ENCODE data around the gene BFAR.
"Not testable (repeated sequence)": the region's sequence is repeated elsewhere in the genome, so short reads cannot be mapped to it uniquely, and the experiment has no call there.

Gene BFAR

DNA sequence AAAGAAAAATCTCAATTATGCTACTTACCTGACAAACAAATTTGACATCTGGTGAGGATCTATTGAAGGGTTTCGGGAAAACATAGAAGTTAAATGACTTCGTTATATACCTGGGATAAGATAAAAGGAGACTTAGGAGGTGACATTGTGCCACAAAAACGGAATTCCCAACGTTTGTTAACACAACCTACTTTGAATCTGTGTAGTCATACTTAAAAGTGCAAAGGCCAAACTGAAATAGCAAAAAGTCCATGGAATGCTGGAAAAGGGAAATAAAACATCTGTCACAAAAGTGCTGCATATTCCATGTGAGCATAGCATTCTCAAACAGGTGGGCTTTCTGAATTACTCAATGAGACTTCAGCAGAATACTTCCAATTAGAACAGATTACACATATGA is 5.7 kb upstream of the BFAR start:
- TF ChIP-seq, protein P1, sequence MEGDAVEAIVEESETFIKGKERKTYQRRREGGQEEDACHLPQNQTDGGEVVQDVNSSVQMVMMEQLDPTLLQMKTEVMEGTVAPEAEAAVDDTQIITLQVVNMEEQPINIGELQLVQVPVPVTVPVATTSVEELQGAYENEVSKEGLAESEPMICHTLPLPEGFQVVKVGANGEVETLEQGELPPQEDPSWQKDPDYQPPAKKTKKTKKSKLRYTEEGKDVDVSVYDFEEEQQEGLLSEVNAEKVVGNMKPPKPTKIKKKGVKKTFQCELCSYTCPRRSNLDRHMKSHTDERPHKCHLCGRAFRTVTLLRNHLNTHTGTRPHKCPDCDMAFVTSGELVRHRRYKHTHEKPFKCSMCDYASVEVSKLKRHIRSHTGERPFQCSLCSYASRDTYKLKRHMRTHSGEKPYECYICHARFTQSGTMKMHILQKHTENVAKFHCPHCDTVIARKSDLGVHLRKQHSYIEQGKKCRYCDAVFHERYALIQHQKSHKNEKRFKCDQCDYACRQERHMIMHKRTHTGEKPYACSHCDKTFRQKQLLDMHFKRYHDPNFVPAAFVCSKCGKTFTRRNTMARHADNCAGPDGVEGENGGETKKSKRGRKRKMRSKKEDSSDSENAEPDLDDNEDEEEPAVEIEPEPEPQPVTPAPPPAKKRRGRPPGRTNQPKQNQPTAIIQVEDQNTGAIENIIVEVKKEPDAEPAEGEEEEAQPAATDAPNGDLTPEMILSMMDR (IDR thresholded peaks at IDR 0.05; ENCODE audit: low read depth, low read length, missing control alignments), result no peak
- DNase-seq (ENCODE audit: extremely low read depth, low read depth), result no peak
- no peak overlapping the region for H3K4me3 ChIP-seq (replicated peaks; ENCODE audit: low read depth, low read length)

DNA sequence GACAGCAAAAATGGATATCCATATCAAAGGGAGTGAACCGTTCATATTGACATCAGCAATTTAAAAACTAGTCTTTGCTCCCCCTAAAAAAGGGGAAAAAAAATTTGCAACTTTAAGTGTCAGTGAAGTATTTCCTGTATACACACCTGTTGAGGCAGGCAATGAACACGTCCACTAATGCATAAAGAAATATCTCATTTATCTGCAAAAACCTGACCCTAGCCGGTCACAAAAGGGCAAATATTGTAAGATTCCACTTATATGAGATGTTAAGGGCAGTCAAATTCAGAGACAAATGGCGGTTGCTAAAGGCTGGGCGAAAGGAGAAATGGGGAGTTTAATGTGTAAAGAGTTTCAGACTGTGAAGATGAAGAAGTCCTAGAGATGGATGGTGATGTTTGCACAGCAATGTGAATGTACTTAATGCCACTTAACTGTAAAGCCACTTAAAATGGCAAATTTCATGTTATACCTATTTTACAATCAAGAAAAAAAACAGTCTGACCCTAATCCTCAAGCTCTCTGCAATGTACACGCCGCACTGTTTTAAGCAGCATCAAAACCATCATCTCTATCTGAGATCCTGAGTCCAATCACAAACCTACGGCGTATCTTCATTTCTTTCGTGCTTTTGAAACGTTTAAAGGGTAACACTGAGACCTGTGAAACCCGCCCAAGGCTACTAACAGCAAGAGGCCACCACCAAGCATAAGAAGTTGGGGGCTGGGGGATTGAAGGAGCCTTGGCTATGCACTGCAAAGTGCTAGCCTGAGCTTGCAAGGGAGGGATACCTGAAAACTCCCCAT is 3.7 kb upstream of the BFAR start:
- DNase-seq (ENCODE audit: extremely low read depth, low read depth), result no peak
- peak overlapping the region; percentile 68 for H3K4me3 ChIP-seq (replicated peaks; ENCODE audit: low read depth, low read length)
- TF ChIP-seq, protein P1 (IDR thresholded peaks at IDR 0.05; ENCODE audit: low read depth, low read length, missing control alignments), result no peak

DNA sequence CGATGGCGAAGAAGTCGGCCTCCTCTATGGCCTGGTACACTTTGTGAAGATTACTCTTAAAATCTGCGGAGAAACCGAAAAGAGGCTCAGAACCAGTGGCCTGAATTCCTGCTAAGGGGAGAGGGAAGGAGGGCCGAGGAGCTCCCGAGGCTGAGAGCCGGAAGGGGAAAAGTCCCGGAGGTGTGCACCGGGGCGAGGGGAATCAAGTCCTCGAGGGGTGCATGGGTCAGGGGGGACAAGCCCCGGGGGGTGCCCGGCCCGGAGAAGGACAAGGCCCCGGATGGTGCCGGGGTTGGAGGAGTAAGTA is 3.2 kb upstream of the BFAR start:
- DNase-seq (ENCODE audit: extremely low read depth, low read depth), result no peak
- TF ChIP-seq, protein P1 (IDR thresholded peaks at IDR 0.05; ENCODE audit: low read depth, low read length, missing control alignments), result no peak

DNA sequence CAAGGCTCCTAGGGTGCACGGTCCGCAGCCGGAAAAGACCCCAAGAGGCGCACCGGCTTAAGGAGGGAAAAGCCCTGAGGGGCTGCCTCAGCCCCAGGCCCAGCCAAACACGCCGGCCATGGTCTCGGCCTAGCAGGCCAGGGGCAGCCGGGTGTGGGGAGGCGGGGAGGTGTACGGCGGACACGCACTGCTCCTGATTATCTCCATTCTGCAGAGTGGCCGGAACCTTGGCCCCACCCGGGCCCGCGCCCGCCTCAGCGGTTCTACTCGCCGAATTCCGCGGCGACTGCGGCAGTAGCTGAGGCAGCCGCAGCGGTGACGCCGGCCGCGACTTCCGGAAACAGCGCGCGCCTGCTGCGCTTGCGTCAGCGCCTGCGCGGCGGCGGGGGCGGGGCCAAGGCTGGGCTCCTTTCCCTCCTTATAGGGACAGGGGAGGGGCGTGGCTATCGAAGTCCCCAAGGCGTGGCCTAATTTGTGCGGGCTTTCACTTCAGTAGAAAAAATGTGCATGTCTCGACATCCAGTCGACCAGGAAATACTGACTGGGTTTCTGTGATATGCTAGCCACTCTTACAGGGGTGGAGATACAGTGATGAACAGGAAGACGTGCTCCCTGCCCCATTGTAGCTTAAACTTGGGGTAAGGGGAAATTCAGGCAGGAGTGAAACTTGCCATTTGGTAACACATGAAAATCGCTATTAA is 2.7 kb upstream of the BFAR start, which contains the start of gene PARN:
PARN (minus strand) TSS at position 342 of the 701 bp plus-strand sequence; CDS start at position 207, 135 bp downstream.
- peak; percentile 90 for DNase-seq (ENCODE audit: extremely low read depth, low read depth)
- TF ChIP-seq, protein P1 (IDR thresholded peaks at IDR 0.05; ENCODE audit: low read depth, low read length, missing control alignments), result no peak

More for the DNA sequence above, 3.2 kb upstream of the BFAR start:
- H3K4me3 ChIP-seq (replicated peaks; ENCODE audit: low read depth, low read length), result peak overlapping the region; percentile 68

DNA sequence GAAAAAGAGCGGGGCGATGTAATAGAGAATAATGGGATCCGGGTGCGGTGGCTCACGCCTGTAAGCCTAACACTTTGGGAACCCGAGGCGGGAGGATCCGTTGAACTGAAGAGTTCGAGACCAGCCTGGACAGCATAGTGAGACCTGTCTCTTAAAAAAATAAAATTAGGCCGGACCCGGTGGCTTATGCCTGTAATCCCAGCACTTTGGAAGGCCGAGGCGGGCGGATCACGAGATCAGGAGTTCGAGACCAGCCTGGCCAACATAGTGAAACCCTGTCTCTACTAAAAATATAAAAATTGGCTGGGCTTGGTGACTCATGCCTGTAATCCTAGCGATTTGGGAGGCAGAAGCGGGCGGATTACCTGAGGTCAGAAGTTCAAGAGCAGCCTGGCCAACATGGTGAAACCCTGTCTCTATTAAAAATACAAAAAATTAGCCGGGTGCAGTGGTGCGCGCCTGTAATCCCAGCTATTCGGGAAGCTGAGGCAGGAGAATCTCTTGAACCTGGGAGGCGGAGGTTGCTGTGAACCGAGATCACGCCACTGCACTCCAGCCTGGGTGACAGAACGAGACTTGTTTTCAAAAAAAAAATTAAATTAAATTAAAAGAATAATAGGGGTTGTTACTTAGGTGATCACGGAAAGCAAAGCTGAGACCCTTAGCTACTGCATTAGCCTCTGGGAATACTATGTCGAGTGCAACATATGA is 2.0 kb upstream of the BFAR start:
- DNase-seq (ENCODE audit: extremely low read depth, low read depth), result not testable (repeated sequence)
- H3K4me3 ChIP-seq (replicated peaks; ENCODE audit: low read depth, low read length), result peak overlapping the region; percentile 68

More for the DNA sequence above, 2.7 kb upstream of the BFAR start, which contains the start of gene PARN:
- H3K4me3 ChIP-seq (replicated peaks; ENCODE audit: low read depth, low read length), result peak within 1 kb of the TSS; percentile 68

DNA sequence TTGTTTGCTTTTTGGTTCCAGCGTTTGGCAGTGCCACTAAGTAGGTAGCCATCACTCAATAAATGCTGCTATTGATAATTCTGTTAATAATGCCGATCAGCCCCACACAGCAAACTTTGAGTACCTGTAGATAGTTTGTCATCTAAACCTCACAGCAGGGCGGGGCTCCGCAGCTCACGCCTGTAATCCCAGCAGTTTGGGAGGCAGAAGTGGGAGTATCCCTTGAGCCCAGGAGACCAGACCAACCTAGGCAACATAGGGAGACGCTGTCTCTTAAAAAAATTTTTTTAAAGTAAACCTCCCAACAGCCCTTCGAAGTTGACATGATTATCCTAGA is 1.6 kb downstream of the BFAR start:
- H3K4me3 ChIP-seq (replicated peaks; ENCODE audit: low read depth, low read length), result peak overlapping the region; percentile 82
- TF ChIP-seq, protein P1 (IDR thresholded peaks at IDR 0.05; ENCODE audit: low read depth, low read length, missing control alignments), result no peak

More for the DNA sequence above, 1.6 kb downstream of the BFAR start:
- DNase-seq (ENCODE audit: extremely low read depth, low read depth), result no peak
